ENCODE measurements around the gene GIMAP1. TPM values are rescaled to one million over a fixed set of nuclear protein-coding genes. Genes with fewer than 3 reads are reported as not detected.
"Not testable (repeated sequence)": the region's sequence is repeated elsewhere in the genome, so short reads cannot be mapped to it uniquely, and the experiment has no call there.

GIMAP1 gene
- not detected in 2 replicates for total RNA-seq (2014; rRNA removed; shearing (Covaris generic))

- in situ Hi-C loops (cut with HindIII; ENCODE audit: low sequenced_read_pairs) = no loop called here
- DNase-seq (ENCODE audit: low spot score) = no peak
Observed at GRCh38 chr7:150716368-150716767, at the start of gene GIMAP1. GIMAP1 (plus strand) TSS chr7:150716613; CDS start chr7:150719048, 2,435 bp downstream.

GRCh38 chr7:150668472-150668911 lies 47.9 kb upstream of the GIMAP1 start:
- in situ Hi-C loops (cut with HindIII; ENCODE audit: low sequenced_read_pairs) = no loop called here
- no peak for DNase-seq (ENCODE audit: low spot score)

- no peak for DNase-seq (ENCODE audit: low spot score)
- in situ Hi-C loops (cut with HindIII; ENCODE audit: low sequenced_read_pairs) = no loop called here
Observed at GRCh38 chr7:150668977-150669376, 47.4 kb upstream of the GIMAP1 start.

- DNase-seq (ENCODE audit: low spot score); in situ Hi-C loops (cut with HindIII; ENCODE audit: low sequenced_read_pairs): not testable (repeated sequence)
Observed at GRCh38 chr7:150671798-150672585, 44.4 kb upstream of the GIMAP1 start.

- DNase-seq (ENCODE audit: low spot score) = no peak
- in situ Hi-C loops (cut with HindIII; ENCODE audit: low sequenced_read_pairs) = no loop called here
Observed at GRCh38 chr7:150675714-150676113, 40.7 kb upstream of the GIMAP1 start.

GRCh38 chr7:150676276-150676675 lies 40.1 kb upstream of the GIMAP1 start:
- in situ Hi-C loops (cut with HindIII; ENCODE audit: low sequenced_read_pairs); DNase-seq (ENCODE audit: low spot score): not testable (repeated sequence)

- DNase-seq (ENCODE audit: low spot score); in situ Hi-C loops (cut with HindIII; ENCODE audit: low sequenced_read_pairs): not testable (repeated sequence)
Observed at GRCh38 chr7:150676854-150677253, 39.6 kb upstream of the GIMAP1 start.

- in situ Hi-C loops (cut with HindIII; ENCODE audit: low sequenced_read_pairs); DNase-seq (ENCODE audit: low spot score): not testable (repeated sequence)
Observed at GRCh38 chr7:150678601-150679000, 37.8 kb upstream of the GIMAP1 start.

- DNase-seq (ENCODE audit: low spot score); in situ Hi-C loops (cut with HindIII; ENCODE audit: low sequenced_read_pairs): not testable (repeated sequence)
Observed at GRCh38 chr7:150680364-150680763, 36.0 kb upstream of the GIMAP1 start.

GRCh38 chr7:150685219-150686029 lies 31.0 kb upstream of the GIMAP1 start, which contains the start of gene GIMAP2:
GIMAP2 (plus strand) TSS chr7:150685706; CDS start chr7:150687060, 1,354 bp downstream.
- DNase-seq (ENCODE audit: low spot score) = peak; percentile 13
- in situ Hi-C loops (cut with HindIII; ENCODE audit: low sequenced_read_pairs) = no loop called here

GRCh38 chr7:150686030-150686631 lies 30.3 kb upstream of the GIMAP1 start:
- no peak for DNase-seq (ENCODE audit: low spot score)
- in situ Hi-C loops (cut with HindIII; ENCODE audit: low sequenced_read_pairs) = no loop called here

- in situ Hi-C loops (cut with HindIII; ENCODE audit: low sequenced_read_pairs) = no loop called here
- DNase-seq (ENCODE audit: low spot score) = no peak
Observed at GRCh38 chr7:150688630-150689029, 27.8 kb upstream of the GIMAP1 start.

GRCh38 chr7:150695654-150696053 lies 20.8 kb upstream of the GIMAP1 start:
- no peak for DNase-seq (ENCODE audit: low spot score)
- in situ Hi-C loops (cut with HindIII; ENCODE audit: low sequenced_read_pairs) = no loop called here

- no peak for DNase-seq (ENCODE audit: low spot score)
- in situ Hi-C loops (cut with HindIII; ENCODE audit: low sequenced_read_pairs) = no loop called here
Observed at GRCh38 chr7:150703209-150703608, 13.2 kb upstream of the GIMAP1 start.

GRCh38 chr7:150715293-150715692 lies 1.1 kb upstream of the GIMAP1 start:
- in situ Hi-C loops (cut with HindIII; ENCODE audit: low sequenced_read_pairs) = no loop called here
- no peak for DNase-seq (ENCODE audit: low spot score)

GRCh38 chr7:150715738-150716137 lies 675 bp upstream of the GIMAP1 start:
- no peak for DNase-seq (ENCODE audit: low spot score)
- in situ Hi-C loops (cut with HindIII; ENCODE audit: low sequenced_read_pairs) = no loop called here

GRCh38 chr7:150716939-150717338 lies 526 bp downstream of the GIMAP1 start:
- in situ Hi-C loops (cut with HindIII; ENCODE audit: low sequenced_read_pairs) = no loop called here
- DNase-seq (ENCODE audit: low spot score) = no peak

- no peak for DNase-seq (ENCODE audit: low spot score)
- in situ Hi-C loops (cut with HindIII; ENCODE audit: low sequenced_read_pairs) = no loop called here
Observed at GRCh38 chr7:150717814-150718420, 1.5 kb downstream of the GIMAP1 start.

GRCh38 chr7:150719436-150719835 lies 3.0 kb downstream of the GIMAP1 start:
- DNase-seq (ENCODE audit: low spot score) = no peak
- in situ Hi-C loops (cut with HindIII; ENCODE audit: low sequenced_read_pairs) = no loop called here

Measured in G401 (cell line).